NCI-H345 treated with DMSO at 0.1 percent for 48 hours (cell line): ENCODE results near the gene HOXA10.

Source experiments
- DNase-seq: peaks from one replicate; lab custom pipeline; 2025; ENCODE audit not compliant: unreplicated experiment; lab: John Stamatoyannopoulos, UW

HOXA10 gene

GRCh38 chr7:27173956-27174873 is at the start of gene HOXA10:
HOXA10 (minus strand) TSS chr7:27174320; CDS start chr7:27174306, 14 bp downstream.
- peak; percentile 22 for DNase-seq

DNA sequence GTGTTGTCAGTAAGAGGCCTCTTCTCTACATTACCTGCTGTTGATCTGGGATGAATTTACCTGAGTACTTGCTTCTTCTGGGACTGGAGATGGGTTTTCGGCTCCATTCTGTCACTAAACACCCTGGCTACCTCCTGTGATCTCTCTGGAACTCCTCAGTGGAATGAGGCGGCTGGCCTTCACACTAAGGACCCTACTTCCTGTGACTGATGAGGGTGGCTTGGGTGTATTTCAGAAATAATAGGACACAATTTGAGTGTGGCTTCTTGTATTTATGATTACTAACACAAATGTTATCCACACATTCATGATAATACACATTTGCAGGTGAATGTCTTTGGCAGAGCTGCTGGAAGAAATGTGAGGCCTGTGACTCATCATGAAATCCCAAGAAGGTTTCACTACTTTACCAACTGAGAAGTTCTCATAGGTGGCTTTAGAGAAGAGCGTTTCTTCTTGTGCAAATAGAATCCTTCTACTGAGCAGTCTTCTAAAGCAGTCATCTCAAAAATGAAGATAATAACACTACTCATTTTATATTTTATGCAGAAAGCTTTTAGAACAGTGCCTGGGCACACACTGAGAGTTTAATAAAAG is 47.2 kb upstream of the HOXA10 start:
- DNase-seq, result no peak

- no peak for DNase-seq
Observed at GRCh38 chr7:27220440-27220955, 46.4 kb upstream of the HOXA10 start.

DNA sequence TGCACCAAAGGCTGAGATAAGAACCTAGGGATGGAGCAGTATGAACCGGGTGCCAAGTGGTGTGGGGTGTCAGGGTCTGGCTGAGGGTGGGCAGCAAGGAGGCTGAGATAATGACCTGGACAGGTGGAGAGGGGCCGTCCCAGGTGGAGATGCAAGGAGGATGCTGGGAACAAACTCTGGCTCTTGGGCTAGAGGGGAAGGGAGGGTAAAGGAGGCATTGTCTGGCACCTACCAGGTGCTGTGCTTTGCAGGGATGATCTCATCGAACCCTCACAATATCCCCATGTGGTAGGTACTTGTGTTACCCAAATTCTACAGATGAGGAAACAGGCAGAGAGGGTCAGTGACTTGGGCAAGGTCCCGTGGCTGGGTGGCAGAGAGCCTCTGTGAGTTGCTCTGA is 45.7 kb upstream of the HOXA10 start:
- no peak for DNase-seq

DNA sequence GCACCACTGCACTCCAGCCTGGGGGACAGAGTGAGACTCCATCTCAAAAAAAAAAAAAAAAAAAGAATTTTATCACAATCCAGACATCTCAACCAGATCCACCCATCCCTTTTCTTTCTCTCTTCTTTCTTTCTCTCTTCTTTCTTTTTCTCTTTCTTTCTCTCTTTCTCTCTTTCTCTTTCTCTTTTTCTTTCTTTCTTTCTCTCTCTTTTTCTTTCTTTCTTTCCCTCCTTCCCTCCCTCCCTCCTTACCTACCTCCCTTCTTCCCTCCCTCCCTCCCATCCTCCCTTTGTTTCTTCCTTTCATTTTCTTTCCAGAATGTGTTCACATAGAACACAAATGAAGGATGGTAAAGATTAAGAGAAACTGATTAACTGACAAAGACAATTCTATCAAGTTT is 43.8 kb upstream of the HOXA10 start:
- DNase-seq, result no peak

- no peak for DNase-seq
Observed at GRCh38 chr7:27215356-27215755, 41.2 kb upstream of the HOXA10 start.

- no peak for DNase-seq
Observed at GRCh38 chr7:27214239-27214950, 40.3 kb upstream of the HOXA10 start.

DNA sequence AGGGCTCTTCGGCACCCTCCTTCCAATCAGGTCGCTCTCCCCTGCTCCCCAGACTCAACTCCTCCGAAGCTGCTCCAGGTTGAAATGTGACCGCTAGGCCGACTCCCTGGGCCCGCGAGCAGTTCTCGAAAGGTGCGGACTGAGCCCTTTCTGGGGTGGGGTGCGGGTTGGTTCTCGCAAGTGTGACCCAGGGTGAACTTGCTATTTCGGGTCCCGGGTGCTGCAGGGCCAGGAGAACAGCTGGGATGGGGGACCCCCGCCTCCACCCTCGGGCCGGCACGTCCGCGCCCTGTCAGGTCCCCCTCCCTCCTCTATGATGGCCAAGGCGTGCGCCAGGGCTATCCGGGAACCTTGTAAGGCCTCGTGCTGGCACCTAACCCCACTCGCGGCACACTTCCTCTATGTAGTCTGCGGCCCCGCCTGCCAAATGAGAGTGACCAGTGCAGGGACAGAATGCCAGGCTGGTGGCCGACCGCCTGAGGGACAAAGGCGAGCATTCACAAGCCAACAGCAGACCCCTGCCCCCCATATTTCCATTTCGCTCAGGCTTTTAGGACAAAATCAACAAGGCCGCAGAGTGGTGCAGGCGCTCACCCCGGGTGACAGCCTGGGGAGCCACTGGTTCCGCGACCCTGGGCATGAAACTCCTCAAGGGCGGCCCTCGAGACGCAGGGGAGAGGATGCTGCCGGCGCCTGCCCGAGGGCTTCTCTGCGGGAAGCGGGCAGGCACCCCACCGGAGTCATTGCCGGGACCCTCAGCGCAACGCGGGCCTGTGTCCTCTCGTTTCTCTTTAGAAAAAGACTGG is 39.5 kb upstream of the HOXA10 start:
- no peak for DNase-seq

DNA sequence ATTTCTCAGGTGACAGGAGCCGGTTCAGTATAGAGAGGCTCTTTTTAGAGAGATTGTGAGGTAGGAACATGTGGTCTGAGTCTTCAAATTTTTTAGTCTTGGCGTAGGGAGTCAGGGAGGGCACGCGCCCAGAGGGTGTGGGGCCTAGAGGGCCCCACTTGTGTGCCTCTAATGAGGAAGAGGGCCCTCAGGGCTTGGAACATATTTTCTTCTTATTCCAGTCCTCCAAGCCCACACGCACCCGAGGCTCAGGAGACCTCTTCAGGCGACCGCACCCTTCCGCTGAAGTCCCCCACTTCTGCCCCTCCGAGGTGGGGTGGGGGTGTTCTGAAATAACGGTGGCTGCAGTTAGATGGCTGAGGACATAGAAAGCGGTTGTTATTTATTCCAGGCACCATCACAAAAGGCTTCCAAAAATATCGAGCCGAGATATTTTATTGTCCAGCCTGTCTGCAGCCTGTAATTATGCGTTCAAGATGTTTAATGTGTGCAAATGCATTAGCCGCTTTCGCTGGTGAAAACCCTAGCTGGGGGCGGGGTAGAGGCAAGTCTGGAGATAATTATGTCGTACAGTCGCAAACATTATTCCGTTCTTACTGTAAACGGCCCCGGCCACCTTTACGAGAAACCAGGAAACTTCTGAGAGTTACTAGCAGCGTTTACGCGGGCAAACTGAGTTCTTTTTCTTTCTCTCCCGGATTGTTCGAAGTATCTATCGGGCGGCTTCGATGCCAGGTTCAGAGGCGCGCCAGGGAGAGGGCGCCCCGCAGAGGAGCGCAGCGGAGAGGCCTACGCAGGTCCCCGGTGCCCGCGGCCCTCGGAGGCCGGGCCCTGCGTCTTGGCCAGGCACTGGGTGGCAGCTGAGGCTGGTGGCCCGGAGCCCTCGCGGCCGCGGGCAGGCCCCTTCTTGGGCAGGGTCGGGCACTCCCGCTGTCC is 38.6 kb upstream of the HOXA10 start:
- DNase-seq, result no peak

- DNase-seq, result no peak
Observed at GRCh38 chr7:27211764-27212204, 37.7 kb upstream of the HOXA10 start.

GRCh38 chr7:27211084-27211446 is 36.9 kb upstream of the HOXA10 start:
- no peak for DNase-seq

DNA sequence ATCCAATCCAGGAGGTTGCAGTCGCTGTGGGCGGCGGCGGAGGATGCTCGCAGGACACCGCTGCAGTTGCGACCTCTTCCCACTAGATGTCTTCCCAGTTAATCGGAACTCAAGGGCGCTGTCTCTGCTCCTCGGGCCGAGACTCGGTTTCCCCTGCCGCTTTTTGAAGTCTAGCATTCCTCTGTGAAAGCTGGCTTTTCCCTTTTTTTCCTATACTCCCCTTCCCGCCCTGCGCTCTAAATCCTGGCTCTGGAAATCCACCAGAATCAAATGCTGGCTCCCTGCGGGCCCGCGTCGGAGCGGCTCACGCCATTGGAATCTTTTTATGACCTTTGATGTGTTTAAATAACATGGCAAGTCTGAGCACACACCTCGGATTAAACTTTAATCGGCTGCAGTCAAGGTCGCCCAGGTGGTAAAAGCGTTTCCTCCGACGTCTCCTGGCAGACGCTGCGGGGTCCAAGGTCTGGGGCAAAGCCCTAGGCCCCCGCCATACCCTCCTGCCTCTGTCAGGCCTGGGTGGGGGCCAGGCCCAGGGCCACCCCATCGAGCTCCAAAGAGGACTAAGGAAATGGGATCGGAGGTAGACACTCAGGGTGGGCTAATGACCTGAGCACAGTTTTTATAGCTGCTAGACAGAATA is 36.4 kb upstream of the HOXA10 start:
- DNase-seq, result no peak

GRCh38 chr7:27209933-27210440 is 35.9 kb upstream of the HOXA10 start:
- DNase-seq, result no peak

DNA sequence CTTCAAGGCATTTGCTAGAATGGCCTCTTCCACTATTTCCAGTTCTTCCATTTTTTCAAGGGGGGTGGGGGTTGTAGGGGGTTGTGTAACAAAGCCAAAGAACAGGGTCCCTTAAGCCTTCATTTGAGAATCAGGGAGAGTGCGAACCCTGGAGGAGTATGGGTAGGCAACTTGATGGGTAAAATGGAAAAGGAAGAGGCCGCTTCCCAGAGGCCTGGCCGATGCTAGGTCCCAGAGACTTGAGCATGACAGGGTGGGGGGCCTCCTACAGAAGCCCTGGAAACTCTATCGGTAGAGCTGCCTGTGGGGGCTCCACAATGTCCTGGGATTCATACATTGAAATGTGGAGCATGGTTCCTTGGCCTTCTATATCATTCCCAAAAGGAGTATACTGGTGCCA is 34.9 kb upstream of the HOXA10 start:
- no peak for DNase-seq

DNA sequence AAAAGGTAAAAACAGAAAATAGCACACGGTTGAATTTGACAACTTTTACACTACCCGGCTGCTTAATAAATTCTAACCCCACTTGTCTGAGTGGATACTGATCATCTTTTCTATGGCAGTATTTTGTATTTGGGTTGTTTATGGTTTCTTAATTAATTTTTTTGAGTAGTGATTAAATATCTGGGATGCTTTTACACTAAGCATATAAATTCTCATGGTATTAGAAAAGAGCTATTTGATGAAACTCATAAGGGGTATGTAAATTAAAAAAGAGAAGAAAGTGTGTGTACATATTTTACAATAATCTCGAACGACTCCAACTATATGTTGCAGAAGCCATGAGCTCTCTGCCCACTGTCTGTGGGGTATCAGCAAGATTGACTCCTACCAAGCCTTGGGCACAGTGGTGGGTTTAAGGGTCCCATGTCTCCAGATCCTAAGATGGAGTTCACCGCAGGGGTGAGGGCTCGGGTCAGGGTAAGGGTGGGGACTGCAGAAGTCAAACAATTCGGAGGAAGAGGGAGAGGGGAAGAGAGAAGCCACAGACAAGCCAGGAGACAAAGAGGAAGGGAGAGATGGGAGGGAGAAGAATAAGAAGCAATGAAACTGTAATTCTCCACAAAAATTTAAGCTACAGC is 33.3 kb upstream of the HOXA10 start:
- no peak for DNase-seq

DNA sequence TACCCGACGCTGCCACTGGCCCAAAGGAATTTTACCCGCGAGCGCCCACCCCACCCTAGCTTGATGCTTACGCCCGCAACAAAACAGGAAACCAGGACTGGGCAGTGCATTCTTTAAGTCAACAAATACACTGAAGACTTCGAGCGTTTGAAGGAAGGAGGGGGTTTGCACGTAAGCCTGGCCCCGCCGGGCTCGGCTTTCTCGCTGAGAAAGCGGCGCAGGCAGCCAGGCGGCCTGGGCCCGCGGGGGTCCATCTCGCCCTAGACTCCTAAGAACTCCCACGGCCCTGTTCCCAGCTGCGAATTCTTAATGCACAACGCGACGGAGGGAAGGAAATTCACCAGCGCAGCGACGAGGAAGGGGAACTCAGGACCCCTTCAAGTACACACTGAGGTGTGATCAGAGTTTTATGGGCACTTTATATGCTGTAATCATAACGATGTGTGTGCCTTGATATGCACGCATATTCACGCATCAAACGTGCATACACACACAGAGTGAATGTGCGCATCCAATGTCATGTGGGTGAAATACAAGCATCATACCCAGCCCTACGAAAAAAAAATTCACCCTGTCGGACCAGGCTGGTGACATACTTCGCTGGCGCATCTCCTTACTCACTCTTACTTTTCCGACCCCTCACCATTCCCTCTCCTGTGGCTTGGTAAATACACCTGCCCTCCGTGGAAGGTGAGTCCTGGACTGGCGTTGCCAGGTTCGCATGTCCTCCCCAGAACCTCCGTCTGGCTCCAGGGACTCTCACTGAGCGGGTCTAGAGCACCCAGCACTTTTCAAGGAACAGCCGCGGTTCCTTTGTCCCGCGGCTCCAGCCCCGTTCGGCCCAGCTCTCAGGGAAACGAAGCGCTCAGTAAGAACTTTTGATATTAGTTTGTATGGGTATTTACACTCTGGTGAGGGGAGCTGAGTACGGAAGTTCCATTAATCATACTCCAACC is 31.5 kb upstream of the HOXA10 start:
- no peak for DNase-seq

GRCh38 chr7:27204851-27205322 is 30.8 kb upstream of the HOXA10 start:
- no peak for DNase-seq
